ENCODE results near the gene TECPR1.

Gene TECPR1

GRCh38 chr7:98232799-98233198, 19.2 kb downstream of the TECPR1 start:
- ATAC-seq (replicated peaks) = no peak
- Mint-ChIP-seq H3K36me3 (ENCODE audit: insufficient read depth) (peaks cover 11% of the 10 kb centered on the region), H3K4me1 (ENCODE audit: low read depth in 2 of 2) (no peaks in the 10 kb centered on the region), H3K27me3 (no peaks in the 10 kb centered on the region), H3K27ac (no peak overlapping the region), H3K4me3 (no peak overlapping the region), H3K9me3 (no peaks in the 10 kb centered on the region)
- no peak for DNase-seq

- ATAC-seq (replicated peaks) (no peak), DNase-seq (no peak)
- Mint-ChIP-seq H3K4me1 (ENCODE audit: low read depth in 2 of 2) (no peaks in the 10 kb centered on the region), H3K27ac (no peak overlapping the region), H3K4me3 (no peak overlapping the region), H3K9me3 (no peaks in the 10 kb centered on the region), H3K27me3 (no peaks in the 10 kb centered on the region), H3K36me3 (ENCODE audit: insufficient read depth) (peaks cover 14% of the 10 kb centered on the region)
Measured at GRCh38 chr7:98232263-98232585, 19.8 kb downstream of the TECPR1 start.

GRCh38 chr7:98231493-98232262, 20.4 kb downstream of the TECPR1 start:
- Mint-ChIP-seq H3K4me1 (ENCODE audit: low read depth in 2 of 2) (no peaks in the 10 kb centered on the region), H3K27ac (no peak overlapping the region), H3K27me3 (no peaks in the 10 kb centered on the region), H3K4me3 (no peak overlapping the region), H3K36me3 (ENCODE audit: insufficient read depth) (peaks cover 15% of the 10 kb centered on the region), H3K9me3 (no peaks in the 10 kb centered on the region)
- DNase-seq (no peak), ATAC-seq (replicated peaks) (no peak)

- no peak overlapping the region for H3K4me3 Mint-ChIP-seq
Measured at GRCh38 chr7:98230746-98231471, 21.1 kb downstream of the TECPR1 start.

GRCh38 chr7:98229991-98230745, 21.9 kb downstream of the TECPR1 start:
- ATAC-seq (replicated peaks) = no peak
- Mint-ChIP-seq H3K9me3 (no peaks in the 10 kb centered on the region), H3K4me1 (ENCODE audit: low read depth in 2 of 2) (no peaks in the 10 kb centered on the region), H3K4me3 (no peak overlapping the region), H3K27me3 (no peaks in the 10 kb centered on the region), H3K36me3 (ENCODE audit: insufficient read depth) (peaks cover 21% of the 10 kb centered on the region), H3K27ac (peak overlapping the region; percentile 46 to 58)
- no peak for DNase-seq

More at GRCh38 chr7:98230746-98231471, 21.1 kb downstream of the TECPR1 start:
- Mint-ChIP-seq H3K27me3 (no peaks in the 10 kb centered on the region), H3K27ac (peak overlapping the region; percentile 46 to 58), H3K9me3 (no peaks in the 10 kb centered on the region), H3K36me3 (ENCODE audit: insufficient read depth) (peaks cover 21% of the 10 kb centered on the region), H3K4me1 (ENCODE audit: low read depth in 2 of 2) (no peaks in the 10 kb centered on the region)
- ATAC-seq (replicated peaks) (no peak), DNase-seq (no peak)

GRCh38 chr7:98229441-98229840, 22.6 kb downstream of the TECPR1 start:
- Mint-ChIP-seq H3K4me3 (no peak overlapping the region), H3K9me3 (no peaks in the 10 kb centered on the region), H3K27ac (no peak overlapping the region), H3K27me3 (no peaks in the 10 kb centered on the region), H3K36me3 (ENCODE audit: insufficient read depth) (peaks cover 21% of the 10 kb centered on the region), H3K4me1 (ENCODE audit: low read depth in 2 of 2) (no peaks in the 10 kb centered on the region)
- DNase-seq (no peak), ATAC-seq (replicated peaks) (no peak)

- H3K27ac Mint-ChIP-seq = no peak overlapping the region
- peaks cover 21% of the 10 kb centered on the region for H3K36me3 Mint-ChIP-seq (ENCODE audit: insufficient read depth)
Measured at GRCh38 chr7:98228801-98229200, 23.2 kb downstream of the TECPR1 start.

GRCh38 chr7:98227939-98228338, 24.1 kb downstream of the TECPR1 start:
- Mint-ChIP-seq H3K27me3 (no peaks in the 10 kb centered on the region), H3K36me3 (ENCODE audit: insufficient read depth) (peaks cover 23% of the 10 kb centered on the region), H3K4me1 (ENCODE audit: low read depth in 2 of 2) (no peaks in the 10 kb centered on the region), H3K4me3 (no peak overlapping the region), H3K9me3 (no peaks in the 10 kb centered on the region), H3K27ac (no peak overlapping the region)
- DNase-seq (no peak), ATAC-seq (replicated peaks) (no peak)

More at GRCh38 chr7:98228801-98229200, 23.2 kb downstream of the TECPR1 start:
- no peak overlapping the region for H3K4me3 Mint-ChIP-seq
- no peak for DNase-seq
- no peaks in the 10 kb centered on the region for H3K27me3 Mint-ChIP-seq
- ATAC-seq (replicated peaks) = no peak
- no peaks in the 10 kb centered on the region for H3K4me1 Mint-ChIP-seq (ENCODE audit: low read depth in 2 of 2)
- H3K9me3 Mint-ChIP-seq = no peaks in the 10 kb centered on the region

GRCh38 chr7:98225913-98226614, 26.0 kb downstream of the TECPR1 start:
- ATAC-seq (replicated peaks) = no peak
- DNase-seq = no peak
- H3K9me3 Mint-ChIP-seq = no peaks in the 10 kb centered on the region
- H3K27ac Mint-ChIP-seq = peak overlapping the region in 1 of 2 donors; percentile 56
- no peaks in the 10 kb centered on the region for H3K27me3 Mint-ChIP-seq
- no peak overlapping the region for H3K4me3 Mint-ChIP-seq
- no peaks in the 10 kb centered on the region for H3K4me1 Mint-ChIP-seq (ENCODE audit: low read depth in 2 of 2)
- peaks cover 20% of the 10 kb centered on the region for H3K36me3 Mint-ChIP-seq (ENCODE audit: insufficient read depth)

- Mint-ChIP-seq H3K27ac (no peak overlapping the region), H3K4me3 (no peak overlapping the region), H3K27me3 (no peaks in the 10 kb centered on the region), H3K4me1 (ENCODE audit: low read depth in 2 of 2) (no peaks in the 10 kb centered on the region), H3K9me3 (no peaks in the 10 kb centered on the region), H3K36me3 (ENCODE audit: insufficient read depth) (peaks cover 20% of the 10 kb centered on the region)
- ATAC-seq (replicated peaks) (no peak), DNase-seq (no peak)
Measured at GRCh38 chr7:98224701-98225181, 27.3 kb downstream of the TECPR1 start.

- peaks cover 24% of the 10 kb centered on the region for H3K36me3 Mint-ChIP-seq (ENCODE audit: insufficient read depth)
- H3K27me3 Mint-ChIP-seq = no peaks in the 10 kb centered on the region
- peak overlapping the region in 1 of 2 donors; percentile 49 for H3K27ac Mint-ChIP-seq
- ATAC-seq (replicated peaks) = no peak
- DNase-seq = no peak
- H3K4me3 Mint-ChIP-seq = no peak overlapping the region
- peaks cover 3 to 4% of the 10 kb centered on the region in 2 donors for H3K4me1 Mint-ChIP-seq (ENCODE audit: low read depth in 2 of 2)
- H3K9me3 Mint-ChIP-seq = no peaks in the 10 kb centered on the region
Measured at GRCh38 chr7:98223898-98224700, 27.9 kb downstream of the TECPR1 start.

- no peak overlapping the region for H3K4me3 Mint-ChIP-seq
Measured at GRCh38 chr7:98223351-98223897, 28.6 kb downstream of the TECPR1 start.

More at GRCh38 chr7:98223351-98223897, 28.6 kb downstream of the TECPR1 start:
- no peak for ATAC-seq (replicated peaks)
- no peaks in the 10 kb centered on the region for H3K27me3 Mint-ChIP-seq
- H3K4me1 Mint-ChIP-seq (ENCODE audit: low read depth in 2 of 2) = peaks cover 7 to 9% of the 10 kb centered on the region in 2 donors
- no peaks in the 10 kb centered on the region for H3K9me3 Mint-ChIP-seq
- no peak for DNase-seq
- H3K27ac Mint-ChIP-seq = peak overlapping the region in 1 of 2 donors; percentile 49
- peaks cover 28% of the 10 kb centered on the region for H3K36me3 Mint-ChIP-seq (ENCODE audit: insufficient read depth)

All from effector memory CD8-positive, alpha-beta T cell (primary cell).